Posterior cingulate gyrus (tissue), 11 donors: ENCODE data around the gene PMEL.
"Not testable (repeated sequence)": the region's sequence is repeated elsewhere in the genome, so short reads cannot be mapped to it uniquely, and the experiment has no call there.

ENCODE experiments used
- DNase-seq, 10 donors: peaks; one replicate each; pipeline versions ENCODE4 v3.0.0 to v3.0.0-alpha.2; 2020 to 2021; ENCODE audit warnings: mixed read lengths in 3 of 10
- intact Hi-C: fragments of 100-400 bp; cut with DNase I; formaldehyde crosslinking; loops from one replicate; pipeline ENCODE4 v1.15.1; 2023

The PMEL gene

DNA sequence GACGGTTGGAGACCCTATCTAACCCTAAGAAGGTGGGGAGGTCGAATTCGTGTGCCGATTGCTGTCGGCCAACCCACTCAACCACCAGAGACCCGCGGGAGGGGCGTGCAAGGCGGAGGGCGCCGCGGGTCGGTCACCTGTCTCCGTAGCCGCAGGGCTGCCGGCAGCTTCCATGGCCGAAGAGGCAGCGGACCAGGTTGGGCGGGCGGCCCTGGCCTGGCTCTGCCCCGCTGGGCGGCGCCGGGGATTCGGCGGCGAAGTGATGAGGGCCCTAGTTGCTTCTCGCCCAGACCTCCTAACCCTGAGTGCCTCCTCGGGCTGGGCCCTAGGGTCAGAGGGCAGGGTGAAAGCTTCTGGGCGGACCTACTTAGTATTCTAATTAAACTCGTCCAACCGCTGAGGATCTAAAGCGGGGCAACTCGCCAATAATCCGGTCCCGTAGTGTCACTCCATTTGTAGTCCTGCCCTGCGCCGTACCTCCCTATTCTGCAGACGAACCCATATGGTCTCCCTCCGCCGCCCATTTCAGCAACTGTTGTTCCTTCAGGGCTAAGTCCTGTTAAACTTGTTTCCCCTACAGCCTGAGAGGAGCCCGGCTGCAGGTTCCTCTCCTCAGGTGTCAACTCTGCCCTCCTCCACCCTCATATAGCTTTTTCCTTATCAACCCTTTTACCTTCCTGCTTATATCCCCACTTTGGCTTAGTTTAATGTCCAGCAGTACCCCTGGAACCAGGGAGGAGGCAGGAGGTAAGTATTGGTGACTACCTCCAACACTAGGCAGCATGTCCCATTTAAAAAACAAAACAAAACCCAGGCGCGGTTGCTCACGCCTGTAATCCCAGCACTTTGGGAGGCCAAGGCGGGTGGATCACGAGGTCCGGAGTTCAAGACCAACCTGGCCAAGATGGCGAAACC lies 38.0 kb downstream of the PMEL start, which contains the start of gene PYM1:
PYM1 (minus strand) TSS at position 307 of the 915 bp plus-strand sequence; CDS start at position 174, 133 bp downstream.
- intact Hi-C loops: loop anchor here (5.0 kb wide), 1 partner anchor 186 kb away; the partner anchor contains the start of gene GDF11
- peak; percentile 36 to 94 (median 57) for DNase-seq

DNA sequence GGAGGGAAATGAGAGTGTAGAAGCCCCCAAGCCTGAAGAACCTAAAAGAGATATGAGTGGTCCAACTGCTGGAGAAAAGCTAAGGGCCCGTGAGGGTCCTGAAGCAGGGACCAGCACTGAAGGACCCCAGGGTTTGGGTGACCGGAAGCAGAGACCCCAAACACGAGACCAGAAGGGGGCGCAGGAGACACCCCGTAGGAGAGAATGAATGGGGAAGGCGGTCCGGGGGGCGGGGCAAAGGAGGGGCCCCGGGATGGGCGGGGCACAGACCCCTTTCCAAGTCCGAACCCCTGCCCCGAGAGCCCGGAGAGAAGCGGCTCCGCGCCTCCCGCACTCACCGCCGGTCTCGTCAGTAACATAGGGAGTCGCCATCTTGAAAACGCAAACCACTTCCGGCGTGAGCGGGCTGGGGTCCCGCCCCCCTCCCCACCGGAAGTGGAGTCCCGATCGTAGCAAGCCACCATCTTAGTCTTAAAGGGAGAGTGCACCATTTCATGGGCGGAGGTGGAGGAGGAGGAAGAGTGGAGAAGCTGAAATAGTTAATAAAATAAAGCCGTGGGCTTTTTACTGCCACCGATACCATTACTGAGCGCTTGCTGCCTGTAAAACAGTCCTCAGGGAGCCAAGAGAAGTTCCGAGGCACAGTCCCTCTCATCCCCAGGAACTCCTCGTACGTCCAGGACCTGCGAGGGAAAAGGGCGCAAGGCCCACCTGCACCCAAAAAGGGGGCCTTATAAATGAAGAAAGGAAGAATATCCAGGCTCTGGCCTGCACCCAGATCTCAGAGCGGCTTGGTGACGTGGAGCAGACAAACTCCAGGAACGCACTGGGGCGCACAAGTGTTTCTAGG lies 38.9 kb downstream of the PMEL start:
- DNase-seq: peak; percentile 77 to 97 (median 84)
- intact Hi-C loops: loop anchor here (1.0 to 5.0 kb wide), 2 partner anchors 97 to 185 kb away; partner anchors contain the start of gene GDF11

DNA sequence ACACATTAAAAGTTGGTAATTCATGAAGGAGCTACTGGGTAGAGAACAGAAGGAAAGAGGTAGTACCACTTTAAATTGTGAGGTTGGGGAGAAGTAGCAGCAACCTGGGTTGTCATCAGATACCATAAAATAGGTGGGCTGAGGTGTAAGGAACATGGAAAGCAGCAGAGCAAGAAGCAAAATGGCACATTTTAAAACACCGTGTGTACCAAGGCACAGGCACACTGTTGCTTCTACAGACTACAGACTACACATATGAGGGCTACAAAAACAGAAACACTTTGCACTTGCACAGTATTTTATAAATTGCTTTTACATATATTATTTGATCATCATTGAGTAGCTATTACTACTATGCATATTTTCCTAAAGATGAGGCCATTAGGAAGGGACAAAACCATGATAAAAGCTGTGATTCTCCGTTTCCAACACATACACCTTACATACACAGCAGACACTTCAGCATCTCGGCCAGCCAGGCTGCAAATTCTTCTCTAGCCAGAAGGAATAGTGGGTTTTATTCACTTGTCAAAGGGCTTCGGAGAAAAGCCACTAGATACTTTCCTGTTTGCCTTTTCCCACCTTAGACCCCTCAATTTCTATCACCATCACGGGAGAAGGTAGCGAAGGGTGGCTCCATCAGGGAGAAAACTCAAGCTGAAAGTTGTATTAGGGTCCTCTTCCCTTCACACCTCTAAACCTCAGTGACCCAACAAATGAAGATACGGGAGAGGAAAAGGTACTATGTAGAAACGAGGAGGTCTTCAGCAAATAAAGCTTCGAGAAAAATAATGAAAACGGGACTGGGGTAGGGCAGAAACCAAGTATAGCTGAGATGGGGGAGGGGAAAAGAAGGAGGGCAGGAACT lies 39.7 kb downstream of the PMEL start:
- no peak for DNase-seq
- intact Hi-C loops: loop anchor here (1.0 to 5.0 kb wide), 2 partner anchors 96 to 184 kb away; partner anchors contain the start of gene GDF11

DNA sequence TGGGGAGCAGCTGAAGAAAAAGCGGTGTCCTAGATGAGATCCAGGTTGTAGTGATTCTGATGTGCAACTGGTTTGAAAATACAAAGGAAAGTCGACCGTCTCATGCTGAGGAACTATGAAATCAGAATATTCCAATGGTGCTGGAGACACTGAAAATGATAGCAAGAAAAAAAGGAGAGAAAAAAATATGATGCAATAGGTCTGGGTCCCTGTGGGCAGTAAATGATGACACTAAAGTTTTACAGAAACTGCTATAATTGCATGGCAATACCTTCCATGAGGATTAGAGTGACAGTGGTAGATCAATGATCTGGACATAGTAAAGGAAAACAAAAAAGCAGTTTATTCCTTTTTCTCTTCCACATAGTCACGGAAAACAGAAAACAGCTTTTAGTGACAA lies 40.5 kb downstream of the PMEL start:
- intact Hi-C loops: loop anchor here (5.0 kb wide), 1 partner anchor 183 kb away; the partner anchor contains the start of gene GDF11

DNA sequence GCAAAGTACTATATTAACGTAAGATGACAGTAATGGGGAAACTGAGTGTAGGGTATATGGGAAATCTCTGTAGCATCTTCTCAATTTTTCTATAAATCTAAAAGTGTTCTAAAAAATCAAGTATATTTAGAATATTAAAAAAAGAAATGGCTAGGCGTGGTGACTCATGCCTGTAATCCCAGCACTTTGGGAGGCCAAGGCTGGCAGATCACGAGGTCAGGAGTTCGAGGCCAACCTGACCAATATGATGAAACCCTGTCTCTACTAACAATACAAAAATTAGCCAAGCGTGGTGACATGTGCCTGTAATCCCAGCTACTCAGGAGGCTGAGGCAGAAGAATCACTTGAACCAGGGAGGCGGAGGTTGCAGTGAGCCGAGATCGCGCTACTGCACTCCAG lies 42.2 kb downstream of the PMEL start:
- intact Hi-C loops: not testable (repeated sequence)

More for the DNA sequence above, 40.5 kb downstream of the PMEL start:
- no peak for DNase-seq

DNA sequence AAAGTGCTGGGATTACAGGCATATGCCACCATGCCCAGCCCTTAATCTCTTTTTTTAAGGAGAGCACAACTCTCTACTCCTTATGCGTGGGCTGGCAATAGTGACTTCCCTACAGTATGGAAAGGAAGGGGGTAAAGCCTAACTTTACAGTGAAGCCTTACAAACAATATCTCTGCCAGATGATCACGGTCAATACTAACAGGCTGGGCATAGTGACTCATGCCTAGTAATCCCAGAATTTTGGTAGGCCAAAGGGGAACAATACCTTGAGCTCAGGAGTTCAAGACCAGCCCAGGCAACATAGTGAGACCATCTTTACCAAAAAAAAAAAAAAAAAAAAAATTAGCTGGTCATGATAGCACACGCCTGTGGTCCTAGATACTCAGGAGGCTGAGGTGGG lies 43.7 kb downstream of the PMEL start:
- intact Hi-C loops: no loop called here
- DNase-seq: no peak

More for the DNA sequence above, 42.2 kb downstream of the PMEL start:
- not testable (repeated sequence) for DNase-seq

DNA sequence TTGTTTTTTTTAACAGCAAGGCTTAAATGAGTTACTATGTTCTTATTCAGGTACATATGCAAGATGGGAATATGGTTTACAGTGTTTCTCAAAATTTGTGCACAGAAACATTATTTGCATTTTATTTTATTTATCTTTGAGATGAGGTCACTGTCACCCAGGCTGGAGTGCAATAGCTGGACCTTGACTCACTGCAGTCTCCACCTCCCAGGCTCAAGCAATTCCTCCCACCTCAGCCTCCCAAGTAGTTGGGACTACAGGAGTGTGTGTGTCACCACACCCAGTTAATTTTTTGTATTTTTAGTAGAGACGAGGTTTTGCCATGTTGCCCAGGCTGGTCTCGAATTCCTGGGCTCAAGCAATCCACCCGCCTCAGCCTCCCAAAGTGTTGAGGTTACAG lies 46.8 kb downstream of the PMEL start:
- intact Hi-C loops, DNase-seq: not testable (repeated sequence)

DNA sequence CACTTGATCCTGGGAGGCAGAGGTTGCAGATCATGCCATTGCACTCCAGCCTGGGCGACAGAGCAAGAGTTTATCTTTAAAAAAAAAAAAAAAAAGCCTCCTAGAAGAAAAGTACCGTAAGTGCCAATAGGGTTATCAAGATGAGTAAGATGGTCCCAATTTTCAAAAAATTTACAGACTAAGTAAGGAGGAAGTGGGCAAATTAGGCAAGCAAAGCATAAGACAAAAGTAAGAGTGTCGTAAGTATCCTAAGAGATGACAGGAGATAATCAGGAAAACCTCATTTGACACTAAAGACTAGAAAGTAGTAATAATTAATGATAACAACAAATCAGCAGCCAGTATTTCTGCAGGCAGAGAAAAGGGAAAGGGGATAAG lies 50.4 kb downstream of the PMEL start:
- DNase-seq: no peak
- intact Hi-C loops: no loop called here

DNA sequence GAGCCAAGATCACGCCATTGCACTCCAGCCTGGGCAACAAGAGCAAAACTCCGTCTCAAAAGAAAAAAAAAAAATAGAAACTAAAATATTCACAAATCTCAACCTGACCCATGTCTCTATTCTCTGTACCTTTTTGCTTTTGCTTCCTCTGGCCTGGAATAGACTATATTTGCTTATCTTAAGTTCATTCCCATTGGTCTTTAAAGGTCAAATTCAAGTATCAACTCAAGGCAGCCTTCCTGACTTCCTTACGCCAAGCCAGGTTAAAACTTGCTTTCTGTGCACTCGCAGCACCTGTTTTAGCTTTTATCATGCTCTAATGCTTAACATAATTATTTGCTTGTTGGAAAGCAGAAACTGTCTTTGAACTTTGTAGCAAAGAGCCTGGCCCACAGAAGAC lies 52.9 kb downstream of the PMEL start:
- intact Hi-C loops: no loop called here
- no peak for DNase-seq

DNA sequence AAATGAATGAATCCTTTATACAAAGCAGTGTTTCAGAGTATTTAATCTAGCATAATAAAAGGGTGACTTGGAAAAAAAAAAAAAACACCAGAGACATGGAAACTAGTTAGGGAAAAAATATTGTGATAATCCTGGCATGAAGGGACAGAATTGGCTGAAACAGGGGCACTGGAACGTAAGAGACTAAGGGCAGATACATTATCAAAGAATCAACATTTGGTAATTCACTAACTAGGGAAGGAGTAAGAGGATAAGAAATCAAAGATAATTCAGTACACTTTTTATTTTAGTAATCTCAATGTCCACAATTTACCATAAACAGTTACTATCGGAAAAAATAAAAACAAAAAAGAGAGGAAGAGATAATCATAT lies 56.3 kb downstream of the PMEL start:
- intact Hi-C loops: no loop called here

DNA sequence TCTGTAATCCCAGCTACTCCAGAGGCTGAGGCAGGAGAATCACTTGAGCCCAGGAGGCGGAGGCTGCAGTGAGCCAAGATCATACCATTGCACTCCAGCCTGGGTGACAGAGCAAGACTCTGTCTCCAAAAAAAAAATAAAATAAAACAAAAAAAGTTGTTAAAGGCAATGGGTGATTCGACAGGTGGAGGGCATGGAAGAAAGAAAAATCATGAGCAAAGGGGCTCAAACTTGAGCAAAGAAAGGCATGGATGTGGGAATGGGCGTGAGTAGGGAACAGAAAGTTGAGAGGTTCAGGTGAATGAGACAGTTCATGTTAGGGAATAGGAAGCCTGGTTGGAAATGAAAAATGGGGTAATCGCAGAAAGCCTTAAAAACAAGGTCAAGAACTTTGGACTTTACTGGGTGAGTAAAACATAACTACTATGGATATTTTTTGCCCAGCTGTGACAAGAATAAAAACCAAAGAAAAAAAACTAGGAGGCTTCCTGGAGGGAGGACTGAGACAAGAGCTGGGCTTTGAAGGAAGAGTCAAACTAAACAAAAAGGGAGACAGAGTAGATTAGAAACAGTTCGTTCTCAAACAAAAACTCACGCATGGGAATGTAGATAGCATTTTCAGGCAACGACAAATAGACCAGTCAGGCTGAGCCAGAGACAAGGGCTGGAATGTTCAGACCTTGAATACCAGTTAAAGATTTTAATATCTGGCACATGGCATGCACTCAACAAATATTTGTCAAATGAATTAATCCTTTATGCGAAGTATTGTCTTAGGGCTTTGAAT lies 56.9 kb downstream of the PMEL start:
- intact Hi-C loops: no loop called here

More for the DNA sequence above, 56.3 kb downstream of the PMEL start:
- DNase-seq: no peak

DNA sequence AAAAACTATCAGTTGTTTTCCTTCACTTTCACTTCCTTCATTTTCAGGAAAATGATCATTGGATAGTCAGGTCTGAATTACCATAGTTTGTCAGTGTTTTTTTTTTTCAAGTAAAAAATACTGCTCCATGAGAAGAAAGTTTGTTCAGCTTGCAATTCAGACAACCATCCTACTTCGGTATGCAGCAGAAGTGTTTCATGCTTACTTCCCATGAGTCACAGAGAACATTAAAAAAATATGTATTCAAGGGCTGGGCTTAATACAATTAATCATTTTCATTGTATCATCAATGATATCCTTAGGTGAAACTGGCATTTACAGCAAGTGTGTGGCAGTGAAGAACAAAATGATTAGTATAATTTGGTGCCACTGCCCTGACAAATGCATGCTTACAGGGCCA lies 59.8 kb downstream of the PMEL start:
- intact Hi-C loops: no loop called here
- DNase-seq: no peak

More for the DNA sequence above, 56.9 kb downstream of the PMEL start:
- DNase-seq: no peak
